ENCODE measurements around the gene ELP6.

GRCh38 chr3:47482366-47482765 is 31.1 kb downstream of the ELP6 start:
- TF ChIP-seq, protein P1, sequence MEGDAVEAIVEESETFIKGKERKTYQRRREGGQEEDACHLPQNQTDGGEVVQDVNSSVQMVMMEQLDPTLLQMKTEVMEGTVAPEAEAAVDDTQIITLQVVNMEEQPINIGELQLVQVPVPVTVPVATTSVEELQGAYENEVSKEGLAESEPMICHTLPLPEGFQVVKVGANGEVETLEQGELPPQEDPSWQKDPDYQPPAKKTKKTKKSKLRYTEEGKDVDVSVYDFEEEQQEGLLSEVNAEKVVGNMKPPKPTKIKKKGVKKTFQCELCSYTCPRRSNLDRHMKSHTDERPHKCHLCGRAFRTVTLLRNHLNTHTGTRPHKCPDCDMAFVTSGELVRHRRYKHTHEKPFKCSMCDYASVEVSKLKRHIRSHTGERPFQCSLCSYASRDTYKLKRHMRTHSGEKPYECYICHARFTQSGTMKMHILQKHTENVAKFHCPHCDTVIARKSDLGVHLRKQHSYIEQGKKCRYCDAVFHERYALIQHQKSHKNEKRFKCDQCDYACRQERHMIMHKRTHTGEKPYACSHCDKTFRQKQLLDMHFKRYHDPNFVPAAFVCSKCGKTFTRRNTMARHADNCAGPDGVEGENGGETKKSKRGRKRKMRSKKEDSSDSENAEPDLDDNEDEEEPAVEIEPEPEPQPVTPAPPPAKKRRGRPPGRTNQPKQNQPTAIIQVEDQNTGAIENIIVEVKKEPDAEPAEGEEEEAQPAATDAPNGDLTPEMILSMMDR (IDR thresholded peaks at IDR 0.05; ENCODE audit: low read depth, low read length, poor library complexity, severe bottlenecking), result no peak
- TF ChIP-seq EZH2phosphoT487 (IDR thresholded peaks at IDR 0.05; ENCODE audit: borderline replicate concordance, low read length), result no peak
